ENCODE results near the gene CERS1. TPM values are rescaled to one million over a fixed set of nuclear protein-coding genes. Genes with fewer than 3 reads are reported as not detected.

CERS1 gene
- polyA plus RNA-seq, 3 donors, result not detected

- H3K27ac Mint-ChIP-seq, result peak overlapping the region; percentile 89 to 98 (median 96)
- H2AFZ ChIP-seq (ENCODE audit: insufficient read depth, low read depth, low read length, poor library complexity, severe bottlenecking), result no peak overlapping the region
- peak overlapping the region; percentile 79 to 83 for H3K27ac ChIP-seq (ENCODE audit: low read depth in 1 of 2, low read length in 2 of 2)
- peak; percentile 85 to 88 (median 87) for DNase-seq
- H3K9me3 ChIP-seq (replicated peaks in 1 of 2; ENCODE audit: control insufficient read depth in 1 of 2, insufficient read depth in 1 of 2, low read length in 2 of 2), result no peaks in the 10 kb centered on the region
- peaks cover 0 to 2% (median 0%) of the 10 kb centered on the region in 3 donors for H3K27me3 Mint-ChIP-seq (ENCODE audit: low read depth in 3 of 3)
- H3K27me3 ChIP-seq (ENCODE audit: control insufficient read depth in 2 of 2, insufficient read depth in 2 of 2, low read length in 2 of 2), result no peaks in the 10 kb centered on the region
- H3K4me1 ChIP-seq (ENCODE audit: control insufficient read depth in 1 of 2, insufficient read depth in 2 of 2, low read length in 2 of 2), result peaks cover 36 to 51% of the 10 kb centered on the region in 2 donors
- peak overlapping the region in 2 of 3 experiments; percentile 5 to 68 for H3K4me3 ChIP-seq (replicated peaks in 1 of 3; ENCODE audit: low read depth in 2 of 3, low read length in 3 of 3)
- intact Hi-C loops (cut with micrococcal nuclease), result loop anchor here (5.0 to 10.0 kb wide), 2 partner anchors 144 to 397 kb away; no protein-coding TSS in a partner anchor
- peaks cover 88% of the 10 kb centered on the region for H4K20me1 ChIP-seq (ENCODE audit: insufficient read depth, low read length)
- peak overlapping the region; percentile 73 for H3K4me2 ChIP-seq (replicated peaks; ENCODE audit: extremely low read depth, low read length, poor library complexity, severe bottlenecking)
- peaks cover 51 to 62% of the 10 kb centered on the region in 2 donors for H3K36me3 ChIP-seq (replicated peaks in 1 of 2; ENCODE audit: control insufficient read depth in 1 of 2, insufficient read depth in 2 of 2, low read length in 2 of 2)
- peak overlapping the region; percentile 56 for H3K9ac ChIP-seq (ENCODE audit: insufficient read depth, low read length, poor library complexity, severe bottlenecking)
- peaks cover 77% of the 10 kb centered on the region for H3K79me2 ChIP-seq (ENCODE audit: insufficient read depth, low read length)
- no peaks in the 10 kb centered on the region for H3K9me3 Mint-ChIP-seq
- 61% methylated on average over 22 of the region's 23 CpGs for WGBS (ENCODE audit: insufficient coverage)
- H3K36me3 Mint-ChIP-seq, result peaks cover 54 to 67% of the 10 kb centered on the region in 2 donors
- peak overlapping the region; percentile 60 to 88 for H3K4me3 Mint-ChIP-seq
- H3K4me1 Mint-ChIP-seq, result peaks cover 57% of the 10 kb centered on the region
- TF ChIP-seq CTCF (IDR thresholded peaks at IDR 0.05), result no peak
Measured at GRCh38 chr19:18848878-18849661, 46.9 kb downstream of the CERS1 start.

GRCh38 chr19:18847549-18848463 is 48.2 kb downstream of the CERS1 start:
- Histone ChIP-seq H3K4me1 (ENCODE audit: control insufficient read depth in 1 of 2, insufficient read depth in 2 of 2, low read length in 2 of 2) (peaks cover 36 to 51% of the 10 kb centered on the region in 2 donors), H3K9me3 (replicated peaks in 1 of 2; ENCODE audit: control insufficient read depth in 1 of 2, insufficient read depth in 1 of 2, low read length in 2 of 2) (no peaks in the 10 kb centered on the region), H3K79me2 (ENCODE audit: insufficient read depth, low read length) (peaks cover 86% of the 10 kb centered on the region), H3K27ac (ENCODE audit: low read depth in 1 of 2, low read length in 2 of 2) (peak overlapping the region; percentile 79 to 83), H3K27me3 (ENCODE audit: control insufficient read depth in 2 of 2, insufficient read depth in 2 of 2, low read length in 2 of 2) (no peaks in the 10 kb centered on the region), H3K36me3 (replicated peaks in 1 of 2; ENCODE audit: control insufficient read depth in 1 of 2, insufficient read depth in 2 of 2, low read length in 2 of 2) (peaks cover 39 to 50% of the 10 kb centered on the region in 2 donors), H2AFZ (ENCODE audit: insufficient read depth, low read depth, low read length, poor library complexity, severe bottlenecking) (no peak overlapping the region), H3K4me3 (replicated peaks in 1 of 3; ENCODE audit: low read depth in 2 of 3, low read length in 3 of 3) (peak overlapping the region in 2 of 3 experiments; percentile 5 to 68), H3K4me2 (replicated peaks; ENCODE audit: extremely low read depth, low read length, poor library complexity, severe bottlenecking) (peak overlapping the region; percentile 73), H3K9ac (ENCODE audit: insufficient read depth, low read length, poor library complexity, severe bottlenecking) (peak overlapping the region; percentile 32), H4K20me1 (ENCODE audit: insufficient read depth, low read length) (peaks cover 89% of the 10 kb centered on the region)
- Mint-ChIP-seq H3K36me3 (peaks cover 42 to 63% of the 10 kb centered on the region in 2 donors), H3K9me3 (no peaks in the 10 kb centered on the region), H3K27me3 (ENCODE audit: low read depth in 3 of 3) (peaks cover 0 to 2% (median 0%) of the 10 kb centered on the region in 3 donors), H3K27ac (peak overlapping the region; percentile 89 to 98 (median 92)), H3K4me3 (peak overlapping the region; percentile 60 to 88), H3K4me1 (peaks cover 69% of the 10 kb centered on the region)
- peak; percentile 67 for TF ChIP-seq CTCF (IDR thresholded peaks at IDR 0.05)
- intact Hi-C loops (cut with micrococcal nuclease), result loop anchor here (5.0 to 10.0 kb wide), 2 partner anchors 143 to 396 kb away; no protein-coding TSS in a partner anchor
- WGBS (ENCODE audit: insufficient coverage), result 86% methylated on average over 19 of the region's 24 CpGs
- DNase-seq, result no peak

Data from CD14-positive monocyte (primary cell).